ENCODE measurements around the gene AZI2.
A peak's percentile ranks its signal among the peaks of the same experiment; 100 is the strongest.

The AZI2 gene

DNA sequence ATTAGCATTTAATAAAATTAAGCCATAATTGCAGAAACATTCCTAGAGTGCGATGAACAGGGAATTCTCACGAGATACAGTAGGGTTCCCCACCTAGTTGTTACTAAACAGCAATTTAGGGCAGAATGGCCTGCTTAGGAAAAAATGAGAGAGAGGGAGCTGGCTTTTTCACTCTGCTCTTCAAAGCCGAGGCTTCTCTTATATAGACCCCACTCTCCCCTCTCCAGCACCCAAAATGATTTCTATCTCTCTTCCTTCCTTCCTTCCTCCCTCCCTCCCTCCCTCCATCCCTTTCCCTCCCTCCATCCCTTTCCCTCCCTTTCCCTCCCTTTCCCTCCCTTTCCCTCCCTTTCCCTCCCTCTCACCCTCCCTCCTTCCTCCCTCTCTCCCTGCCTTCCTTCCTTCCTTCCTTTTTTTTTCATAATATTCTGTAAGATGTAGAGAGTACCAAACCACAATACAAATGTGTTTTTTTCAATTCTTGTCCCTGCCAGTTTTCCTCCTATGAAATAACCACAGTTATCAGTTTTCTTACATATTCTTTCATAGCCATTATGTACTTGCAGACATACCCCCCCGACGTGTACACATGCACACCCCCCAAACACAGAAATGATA, 48.2 kb downstream of the AZI2 start:
- DNase-seq (ENCODE audit: low read depth), result no peak

- DNase-seq (ENCODE audit: low read depth), result no peak
Observed at GRCh38 chr3:28299705-28300104, 48.9 kb downstream of the AZI2 start.

GRCh38 chr3:28295898-28296490, 52.6 kb downstream of the AZI2 start:
- no peak for DNase-seq (ENCODE audit: low read depth)

GRCh38 chr3:28294667-28295413, 53.8 kb downstream of the AZI2 start:
- DNase-seq (ENCODE audit: low read depth), result no peak

DNA sequence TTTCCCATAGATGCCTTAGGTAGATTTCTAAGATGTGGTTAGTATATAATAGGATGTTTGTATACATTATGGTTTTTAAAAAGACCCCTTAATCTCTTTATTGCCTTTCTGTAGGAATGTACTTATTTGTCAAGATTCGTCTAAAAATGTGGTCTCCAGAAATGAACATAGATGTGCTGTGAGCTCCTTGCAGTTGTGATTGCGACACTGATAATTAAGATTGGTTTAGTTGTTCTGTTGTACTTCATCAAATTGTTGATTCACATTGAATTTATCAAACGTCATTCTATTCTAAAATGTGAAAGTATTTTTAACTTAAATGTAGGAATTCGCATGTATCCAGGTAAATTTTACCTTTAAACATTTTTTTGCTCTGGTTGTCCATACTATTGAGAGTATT, 56.0 kb downstream of the AZI2 start:
- no peak for DNase-seq (ENCODE audit: low read depth)

DNA sequence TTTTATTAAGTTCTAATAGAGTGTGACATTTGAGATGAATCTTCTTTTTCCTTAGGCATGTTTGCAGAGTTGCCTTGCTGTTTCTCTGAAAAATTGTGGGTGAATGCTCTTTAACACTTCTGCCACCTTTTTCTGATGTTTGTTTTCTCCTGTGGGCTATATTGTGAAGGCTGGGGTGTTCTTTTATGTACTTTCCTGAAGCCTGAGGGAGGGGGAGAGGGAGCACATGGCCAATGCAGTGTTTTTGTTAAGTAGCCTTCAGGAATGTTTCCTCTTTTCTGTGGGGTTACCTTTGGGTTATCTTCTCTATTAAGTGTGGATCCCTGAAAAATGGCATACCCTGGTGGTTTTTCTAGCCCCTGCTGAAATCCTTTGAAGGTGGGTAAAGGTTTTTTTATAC, 57.0 kb downstream of the AZI2 start:
- no peak for DNase-seq (ENCODE audit: low read depth)

GRCh38 chr3:28290863-28291300, 57.7 kb downstream of the AZI2 start:
- no peak for DNase-seq (ENCODE audit: low read depth)

DNA sequence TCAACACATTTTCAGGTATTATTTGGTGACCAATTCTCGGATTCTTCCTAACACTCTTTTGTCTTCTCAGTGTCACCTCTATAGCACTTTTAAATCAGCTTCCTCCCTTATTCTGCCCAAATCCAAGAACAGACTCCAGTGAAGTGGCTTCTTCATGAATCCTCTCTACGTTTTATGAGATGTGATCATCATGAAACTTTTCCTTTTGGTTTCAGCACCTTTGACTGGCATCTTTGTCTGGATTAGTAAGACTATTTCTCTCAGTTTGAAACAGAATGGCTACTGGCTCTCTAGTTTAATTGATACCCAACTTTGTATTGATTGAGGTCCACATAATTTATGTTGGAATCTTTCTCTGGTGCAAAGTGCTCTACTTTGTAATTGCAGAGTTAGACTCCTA, 61.6 kb downstream of the AZI2 start:
- DNase-seq (ENCODE audit: low read depth), result no peak

DNA sequence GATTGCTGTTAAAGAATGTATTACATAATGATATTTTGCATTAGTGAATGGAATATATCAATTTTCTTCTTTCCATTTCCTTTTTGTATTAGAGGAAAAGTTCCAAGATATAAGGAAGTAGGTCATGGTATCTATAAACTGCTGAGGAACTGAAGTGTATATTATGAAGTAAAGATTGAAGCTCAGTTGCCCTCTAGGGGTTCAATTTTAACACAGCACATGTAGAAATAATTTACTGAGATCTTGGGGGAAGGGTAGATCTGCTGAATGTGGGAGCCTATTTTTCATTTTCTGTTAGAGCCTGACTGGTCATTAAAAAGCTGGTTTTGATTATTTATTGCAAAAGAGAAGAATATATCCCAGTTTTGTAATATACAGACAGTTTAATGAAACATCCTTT, 62.0 kb downstream of the AZI2 start:
- peak; percentile 34 for DNase-seq (ENCODE audit: low read depth)

GRCh38 chr3:28280781-28281180, 67.8 kb downstream of the AZI2 start:
- no peak for DNase-seq (ENCODE audit: low read depth)

- DNase-seq (ENCODE audit: low read depth), result no peak
Observed at GRCh38 chr3:28279770-28280169, 68.9 kb downstream of the AZI2 start.

DNA sequence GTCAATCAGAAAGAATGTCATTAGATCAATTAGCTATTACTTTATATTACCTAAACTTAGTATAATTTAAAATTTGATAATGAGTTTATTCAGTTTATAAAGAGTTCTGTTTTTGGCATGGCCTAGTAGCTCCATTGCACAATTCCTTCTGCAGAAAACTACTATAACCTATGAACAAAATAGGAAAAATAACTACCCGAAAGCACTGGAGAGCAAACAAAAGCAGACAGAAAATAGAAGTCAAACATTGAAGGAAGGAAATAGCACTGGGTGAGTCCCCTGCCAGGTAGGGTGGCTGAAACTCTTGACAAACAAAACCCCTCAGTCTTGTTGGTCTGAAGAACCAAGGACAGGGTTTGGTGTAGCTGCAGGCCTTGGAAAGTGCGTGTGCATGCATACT, 69.7 kb downstream of the AZI2 start:
- no peak for DNase-seq (ENCODE audit: low read depth)

DNA sequence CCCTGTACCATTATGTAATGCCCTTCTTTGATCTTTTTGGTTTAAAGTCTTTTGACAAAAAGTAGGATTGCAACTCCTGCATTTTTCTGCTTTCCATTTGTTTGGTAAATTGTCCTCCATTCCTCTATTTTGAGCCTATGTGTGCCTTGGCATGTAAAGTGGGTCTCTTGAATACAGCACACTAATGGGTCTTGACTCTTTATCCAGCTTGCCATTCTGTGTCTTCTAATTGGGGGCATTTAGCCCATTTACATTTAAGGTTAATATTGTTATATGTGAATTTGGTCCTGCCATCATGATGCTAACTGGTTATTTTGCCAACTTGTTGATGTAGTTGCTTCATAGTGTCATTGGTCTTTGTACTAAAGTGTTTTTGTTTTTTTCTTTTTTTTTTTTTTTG, 74.8 kb downstream of the AZI2 start:
- DNase-seq (ENCODE audit: low read depth), result no peak
